A549 (cell line): ENCODE results near the gene SUN2. TPM values are rescaled to one million over a fixed set of nuclear protein-coding genes. Genes with fewer than 3 reads are reported as not detected.

Experiments
- ATAC-seq, 2 experiments: fragments of 200-7000 bp in 1 of 2; fragments of >200 bp in 1 of 2; cut with Nextera tagmentation in 1 of 2; cut with Tn5 transposase in 1 of 2; 3 replicates each; pipeline versions ENCODE4 v1.8.0 to v1.9.1; 2018 to 2020; ENCODE audit warnings: mild to moderate bottlenecking in 1 of 2, moderate library complexity in 1 of 2
- CTCF ChIA-PET: fragments of 300-600 bp; sonication (Branson Sonifier 250); formaldehyde crosslinking; extraction: SDS; loops from one replicate; lab custom pipeline; 2021; ENCODE audit warnings: antibody characterized with exemption, inconsistent platforms; lab: Yijun Ruan, JAX
- POLR2A ChIA-PET: fragments of 350-600 bp; formaldehyde crosslinking; extraction: SDS; loops from one replicate; lab custom pipeline; 2021; ENCODE audit warnings: antibody characterized with exemption, inconsistent platforms; lab: Yijun Ruan, JAX
- DNase-seq, 2 experiments: peaks; one replicate each; pipeline versions ENCODE4 v3.0.0 to v3.0.0-alpha.2; 2011 to 2016; ENCODE audit warnings: low read depth in 1 of 2, low spot score in 1 of 2
- FAIRE-seq: peaks from 2 replicates; lab custom pipeline; 2011; peaks lifted over from hg19 to GRCh38; lab: Jason Lieb, UNC
- H3K27ac ChIP-seq, 2 experiments: fragments of >200 bp; sonication (Bioruptor Twin); formaldehyde crosslinking; 3 replicates each; pipeline ENCODE4 v1.5.1; 2016 to 2017
- H3K4me1 ChIP-seq: fragments of >200 bp; sonication (Bioruptor Twin); formaldehyde crosslinking; 3 replicates; pipeline ENCODE4 v1.6.1; 2016
- H3K4me2 ChIP-seq: fragments of >200 bp; sonication (Bioruptor Twin); formaldehyde crosslinking; 3 replicates; pipeline ENCODE4 v1.6.1; 2016
- H3K4me3 ChIP-seq: fragments of >200 bp; sonication (Bioruptor Twin); formaldehyde crosslinking; 3 replicates; pipeline ENCODE4 v1.5.1; 2016
- H3K9me3 ChIP-seq: fragments of >200 bp; sonication (Bioruptor Twin); formaldehyde crosslinking; 3 replicates; pipeline ENCODE4 v1.6.1; 2016
- BCL3 ChIP-seq: fragments of >200 bp; sonication (Bioruptor Twin); formaldehyde crosslinking; IDR thresholded peaks from 3 replicates; pipeline ENCODE4 v1.6.1; 2016
- CHD2 ChIP-seq: fragments of 150-350 bp; IDR thresholded peaks from 2 replicates; pipeline ENCODE4 v1.6.1; 2014; ENCODE audit warnings: low read length; ENCODE audit not compliant: partially characterized antibody
- CTCF ChIP-seq: fragments of >200 bp; sonication (Bioruptor Twin); formaldehyde crosslinking; IDR thresholded peaks from 3 replicates; pipeline ENCODE4 v1.5.1; 2016
- E2F6 ChIP-seq: IDR thresholded peaks from 2 replicates; pipeline ENCODE4 v1.6.1; 2012; ENCODE audit warnings: low read depth, borderline replicate concordance
- EHF ChIP-seq: fragments of 250-450 bp; sonication (Bioruptor Pico); IDR thresholded peaks from 2 replicates; pipeline ENCODE4 v1.5.0; 2020; ENCODE audit warnings: mild to moderate bottlenecking
- HEYL ChIP-seq: fragments of 250-450 bp; sonication (Bioruptor Pico); IDR thresholded peaks from 2 replicates; pipeline ENCODE4 v1.8.0; 2021; ENCODE audit warnings: mild to moderate bottlenecking, moderate library complexity
- HOXA7 ChIP-seq: fragments of 250-450 bp; sonication (Bioruptor Pico); IDR thresholded peaks from 2 replicates; pipeline ENCODE4 v1.5.0; 2020; ENCODE audit warnings: mild to moderate bottlenecking, moderate library complexity
- KDM5A ChIP-seq: fragments of 200-600 bp; sonication (generic); IDR thresholded peaks from 2 replicates; pipeline ENCODE4 v1.6.1; 2016; ENCODE audit warnings: antibody characterized with exemption, mild to moderate bottlenecking
- PBX3 ChIP-seq: IDR thresholded peaks from 2 replicates; pipeline ENCODE4 v1.6.1; 2012
- RAD21 ChIP-seq, 2 experiments: fragments of >200 bp in 1 of 2; sonication (Bioruptor Twin) in 1 of 2; formaldehyde crosslinking in 1 of 2; IDR thresholded peaks in 1 of 2; conservative IDR thresholded peaks in 1 of 2; 2 replicates in 1 of 2; 3 replicates in 1 of 2; pipeline ENCODE4 v1.6.1; 2012 to 2018; ENCODE audit warnings: inconsistent platforms in 1 of 2
- REST ChIP-seq: fragments of 200-600 bp; sonication (generic); IDR thresholded peaks from 2 replicates; pipeline ENCODE4 v1.6.1; 2016; ENCODE audit warnings: antibody characterized with exemption, mild to moderate bottlenecking, moderate library complexity
- RFX5 ChIP-seq: fragments of 450-650 bp; IDR thresholded peaks from 2 replicates; pipeline ENCODE4 v1.7.1; 2014; ENCODE audit warnings: antibody characterized with exemption, mild to moderate bottlenecking, moderate library complexity
- RNF2 ChIP-seq: fragments of 200-600 bp; sonication (generic); IDR thresholded peaks from 2 replicates; pipeline ENCODE4 v1.6.1; 2016; ENCODE audit warnings: low read depth, mild to moderate bottlenecking, antibody characterized with exemption, moderate library complexity, borderline replicate concordance
- SREBF2 ChIP-seq: fragments of 450-650 bp; IDR thresholded peaks from 2 replicates; pipeline ENCODE4 v1.6.1; 2014; ENCODE audit warnings: mild to moderate bottlenecking, moderate library complexity
- ZC3H11A ChIP-seq: fragments of 450-650 bp; IDR thresholded peaks from 2 replicates; pipeline ENCODE4 v1.6.1; 2014; ENCODE audit warnings: antibody characterized with exemption, mild to moderate bottlenecking
- ZNF302 ChIP-seq: fragments of 250-450 bp; sonication (Bioruptor Pico); IDR thresholded peaks from 2 replicates; pipeline ENCODE4 v1.9.0; 2021; ENCODE audit warnings: inconsistent platforms, mild to moderate bottlenecking, moderate library complexity
- WGBS: methylation state at CpG from one replicate; pipeline ENCODE4 v1.1.6; 2017; ENCODE audit errors: missing lambda C conversion rate; 5-methylcytosine and 5-hydroxymethylcytosine counted together
- polyA plus RNA-seq, 4 experiments: library from polyadenylated mRNA; depleted of rRNA in 3 of 4; stranded (reverse); fragments of >200 nt; fragmentation: RNase III in 1 of 4; extraction: RNeasy Plus Mini Kit Qiagen cat#74134 plus additional on column Dnase treatment in 1 of 4; gene quantifications; 2 replicates in 3 of 4; 3 replicates in 1 of 4; pipeline ENCODE4 v1.2.3, GENCODE V29; 2011 to 2017
- TF ChIP-seq, protein P1 (sequence below): fragments of 250-450 bp; sonication (Bioruptor Pico); IDR thresholded peaks from 2 replicates; pipeline ENCODE4 v1.5.0; 2021; ENCODE audit warnings: mild to moderate bottlenecking, moderate library complexity, borderline replicate concordance

SUN2 gene
- polyA plus RNA-seq, 2 of the 4 experiments (the other 2 are of a cell fraction), result 12.6 to 24.0 TPM

- Histone ChIP-seq H3K4me1 (no peaks in the 10 kb centered on the region), H3K4me2 (no peak overlapping the region), H3K4me3 (no peak overlapping the region), H3K27ac (no peak overlapping the region), H3K9me3 (no peaks in the 10 kb centered on the region)
- ATAC-seq (no peak), FAIRE-seq (no peak), DNase-seq (no peak)
- 98% methylated on average over 8 of the region's 9 CpGs for WGBS
- ChIA-PET CTCF (interaction anchor here (0.7 to 3.1 kb wide), 5 partner anchors 9 to 28 kb away, joined by 3 to 10 read pairs (median 4); no protein-coding TSS in a partner anchor), POLR2A (interaction anchor here (0.6 kb wide), 1 partner anchor 450 kb away, joined by 12 read pairs; no protein-coding TSS in a partner anchor)
- TF ChIP-seq EHF (CRISPR knock-in tag), result no peak
- no peak for TF ChIP-seq ZC3H11A
- no peak for TF ChIP-seq BCL3
- TF ChIP-seq CTCF, result no peak
- no peak for TF ChIP-seq RAD21 (conservative IDR thresholded peaks at IDR 0.05 in 1 of 2, IDR thresholded peaks at IDR 0.05 in 1 of 2)
- TF ChIP-seq ZNF302 (CRISPR knock-in tag), result no peak
- TF ChIP-seq HEYL (CRISPR knock-in tag), result no peak
- TF ChIP-seq HOXA7 (CRISPR knock-in tag), result no peak
- TF ChIP-seq, protein P1, sequence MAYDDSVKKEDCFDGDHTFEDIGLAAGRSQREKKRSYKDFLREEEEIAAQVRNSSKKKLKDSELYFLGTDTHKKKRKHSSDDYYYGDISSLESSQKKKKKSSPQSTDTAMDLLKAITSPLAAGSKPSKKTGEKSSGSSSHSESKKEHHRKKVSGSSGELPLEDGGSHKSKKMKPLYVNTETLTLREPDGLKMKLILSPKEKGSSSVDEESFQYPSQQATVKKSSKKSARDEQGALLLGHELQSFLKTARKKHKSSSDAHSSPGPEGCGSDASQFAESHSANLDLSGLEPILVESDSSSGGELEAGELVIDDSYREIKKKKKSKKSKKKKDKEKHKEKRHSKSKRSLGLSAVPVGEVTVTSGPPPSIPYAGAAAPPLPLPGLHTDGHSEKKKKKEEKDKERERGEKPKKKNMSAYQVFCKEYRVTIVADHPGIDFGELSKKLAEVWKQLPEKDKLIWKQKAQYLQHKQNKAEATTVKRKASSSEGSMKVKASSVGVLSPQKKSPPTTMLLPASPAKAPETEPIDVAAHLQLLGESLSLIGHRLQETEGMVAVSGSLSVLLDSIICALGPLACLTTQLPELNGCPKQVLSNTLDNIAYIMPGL (CRISPR knock-in tag), result no peak
- TF ChIP-seq PBX3, result no peak
- TF ChIP-seq RFX5, result no peak
- TF ChIP-seq RNF2, result no peak
- no peak for TF ChIP-seq CHD2
- no peak for TF ChIP-seq E2F6
- no peak for TF ChIP-seq REST
- TF ChIP-seq KDM5A, result no peak
- no peak for TF ChIP-seq SREBF2
Measured at GRCh38 chr22:38741166-38741565, 14.6 kb downstream of the SUN2 start.
